ENCODE results near the gene ERCC8. TPM values are rescaled to one million over a fixed set of nuclear protein-coding genes. Genes with fewer than 3 reads are reported as not detected.
A peak's percentile ranks its signal among the peaks of the same experiment; 100 is the strongest.

The ERCC8 gene
- total and polyA plus RNA-seq, 2 of the 8 experiments (the other 6 are each of a cell fraction or from before 2014, with no cell fraction given): 17.3 TPM

GRCh38 chr5:60843386-60843935 is 101.4 kb downstream of the ERCC8 start:
- peaks cover 5% of the 10 kb centered on the region in 2 experiments for H4K20me1 ChIP-seq (replicated peaks in 1 of 2; ENCODE audit: control insufficient read depth in 1 of 2, insufficient read depth in 2 of 2, low read length in 2 of 2)
- no peak for FAIRE-seq
- H3K18ac ChIP-seq (ENCODE audit: extremely low read depth, low read length): peak overlapping the region; percentile 81; the same call in 1 of the 2 replicates
- H3K14ac ChIP-seq (ENCODE audit: insufficient read length): no peak overlapping the region
- peak overlapping the region; percentile 93 to 95 for H3K4me2 ChIP-seq (ENCODE audit: insufficient read depth in 1 of 2, low read depth in 2 of 2, low read length in 2 of 2)
- no peak overlapping the region for H3K4ac ChIP-seq (replicated peaks; ENCODE audit: insufficient read length, low read depth, low read length)
- H2BK15ac ChIP-seq (ENCODE audit: low read length): no peak overlapping the region
- H3K4me3 ChIP-seq (ENCODE audit: extremely low read depth in 1 of 4, insufficient read depth in 2 of 4, low read depth in 3 of 4, low read length in 4 of 4): peak overlapping the region; percentile 64 to 85 (median 74)
- H3K36me3 ChIP-seq (ENCODE audit: control insufficient read depth in 2 of 4, insufficient read depth in 4 of 4, low read length in 3 of 4): no peaks in the 10 kb centered on the region
- peak overlapping the region; percentile 49 to 84 (median 64); a peak in 6 of 7 replicates for H3K9ac ChIP-seq (replicated peaks in 1 of 4; ENCODE audit: extremely low read depth in 1 of 4, low read depth in 3 of 4, low read length in 3 of 4)
- no peak overlapping the region; the same call in 1 of the 2 replicates for H2AK5ac ChIP-seq (ENCODE audit: low read depth, low read length)
- peak overlapping the region; percentile 43 for H2AFZ ChIP-seq (ENCODE audit: low read length)
- peaks cover 0 to 20% (median 15%) of the 10 kb centered on the region in 4 experiments; a peak in 6 of 7 replicates for H3K27me3 ChIP-seq (replicated peaks in 1 of 4; ENCODE audit: control insufficient read depth in 3 of 4, extremely low read depth in 1 of 4, insufficient read depth in 3 of 4, low read length in 3 of 4)
- ChIA-PET CTCF (ENCODE audit: partially characterized antibody) (interaction anchor here (0.9 to 2.0 kb wide), 5 partner anchors 18 to 144 kb away, joined by 3 to 5 read pairs (median 4); no protein-coding TSS in a partner anchor), POLR2A (ENCODE audit: partially characterized antibody) (interaction anchor here (0.7 to 3.0 kb wide), 16 partner anchors 9 to 486 kb away, joined by 3 to 26 read pairs (median 4); partner anchors contain the start of gene DEPDC1B)
- H2BK120ac ChIP-seq (replicated peaks; ENCODE audit: low read depth, low read length): no peak overlapping the region
- H2BK20ac ChIP-seq (ENCODE audit: low read length): no peak overlapping the region
- H3K4me1 ChIP-seq (replicated peaks in 1 of 4; ENCODE audit: control insufficient read depth in 3 of 4, insufficient read depth in 4 of 4, low read length in 3 of 4): peaks cover 0 to 7% (median 4%) of the 10 kb centered on the region in 4 experiments; a peak in 3 of 7 replicates
- H3K27ac ChIP-seq (ENCODE audit: low read depth, low read length): no peak overlapping the region
- H3K23me2 ChIP-seq (ENCODE audit: low read depth, low read length): peaks cover 16% of the 10 kb centered on the region
- WGBS, 2 experiments (ENCODE audit: extremely low coverage in 1 of 2, insufficient coverage in 1 of 2, insufficient read length in 1 of 2, insufficient replicate concordance in 2 of 2, low coverage in 1 of 2, low lambda C conversion rate in 2 of 2, missing lambda C conversion rate in 1 of 2): 4% methylated on average over 34 of the region's 49 CpGs; no CpG with 5 or more reads in 1 of the 2 experiments
- H2BK5ac ChIP-seq (ENCODE audit: low read depth, low read length): no peak overlapping the region
- peak overlapping the region; percentile 46 for H4K8ac ChIP-seq (ENCODE audit: extremely low read depth, insufficient read depth, low read length)
- H2BK12ac ChIP-seq (ENCODE audit: low read depth, low read length): peak overlapping the region; percentile 14; the same call in 1 of the 2 replicates
- TF ChIP-seq NRF1 (IDR thresholded peaks at IDR 0.05; ENCODE audit: low read depth, low read length) (no peak), SUZ12 (IDR thresholded peaks at IDR 0.05; ENCODE audit: low read length) (peak; percentile 56; the same call in 1 of the 2 replicates), MAX (IDR thresholded peaks at IDR 0.05) (no peak), RNF2 (IDR thresholded peaks at IDR 0.05; ENCODE audit: borderline replicate concordance, low read depth, low read length, missing control alignments, poor library complexity, severe bottlenecking) (peak; percentile 29), CREB1 (IDR thresholded peaks at IDR 0.05) (0 out of 2 replicates have a peak, but pooled peaks have one; percentile 9), ASH2L (IDR thresholded peaks at IDR 0.05; ENCODE audit: low read length) (peak; percentile 19)
- no peak overlapping the region for H3K56ac ChIP-seq (replicated peaks; ENCODE audit: insufficient read length, low read depth, low read length)
- no peak overlapping the region for H4K91ac ChIP-seq (replicated peaks; ENCODE audit: insufficient read length, low read length)
- DNase-seq (ENCODE audit: low read depth in 1 of 2, low spot score in 2 of 2): peak in 1 of 2 experiments; percentile 69
- H3K9me3 ChIP-seq (ENCODE audit: insufficient read depth in 2 of 2, low read depth in 1 of 2, low read length in 1 of 2): no peaks in the 10 kb centered on the region
- peaks cover 2% of the 10 kb centered on the region; the same call in 1 of the 2 replicates for H3K79me1 ChIP-seq (ENCODE audit: low read depth, low read length)
- no peak overlapping the region for H3K23ac ChIP-seq (ENCODE audit: insufficient read length)
- H3K79me2 ChIP-seq (ENCODE audit: control insufficient read depth in 1 of 2, insufficient read depth in 2 of 2, low read length in 2 of 2): peaks cover 0 to 2% of the 10 kb centered on the region in 2 experiments; a peak in 1 of 4 replicates
- no peak overlapping the region for H4K5ac ChIP-seq (ENCODE audit: insufficient read length, low read depth, low read length)
